GM20000 (cell line): ENCODE measurements around the gene SCNN1G.

Experiments used
- DNase-seq: peaks from one replicate; pipeline ENCODE4 v3.0.0; 2012; ENCODE audit warnings: low spot score
- CTCF ChIP-seq: IDR thresholded peaks from 2 replicates; pipeline ENCODE4 v1.5.1; 2012; ENCODE audit warnings: mild to moderate bottlenecking, control low read depth; ENCODE audit errors: extremely low read depth, missing control alignments

Gene SCNN1G, protein sequence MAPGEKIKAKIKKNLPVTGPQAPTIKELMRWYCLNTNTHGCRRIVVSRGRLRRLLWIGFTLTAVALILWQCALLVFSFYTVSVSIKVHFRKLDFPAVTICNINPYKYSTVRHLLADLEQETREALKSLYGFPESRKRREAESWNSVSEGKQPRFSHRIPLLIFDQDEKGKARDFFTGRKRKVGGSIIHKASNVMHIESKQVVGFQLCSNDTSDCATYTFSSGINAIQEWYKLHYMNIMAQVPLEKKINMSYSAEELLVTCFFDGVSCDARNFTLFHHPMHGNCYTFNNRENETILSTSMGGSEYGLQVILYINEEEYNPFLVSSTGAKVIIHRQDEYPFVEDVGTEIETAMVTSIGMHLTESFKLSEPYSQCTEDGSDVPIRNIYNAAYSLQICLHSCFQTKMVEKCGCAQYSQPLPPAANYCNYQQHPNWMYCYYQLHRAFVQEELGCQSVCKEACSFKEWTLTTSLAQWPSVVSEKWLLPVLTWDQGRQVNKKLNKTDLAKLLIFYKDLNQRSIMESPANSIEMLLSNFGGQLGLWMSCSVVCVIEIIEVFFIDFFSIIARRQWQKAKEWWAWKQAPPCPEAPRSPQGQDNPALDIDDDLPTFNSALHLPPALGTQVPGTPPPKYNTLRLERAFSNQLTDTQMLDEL

DNA sequence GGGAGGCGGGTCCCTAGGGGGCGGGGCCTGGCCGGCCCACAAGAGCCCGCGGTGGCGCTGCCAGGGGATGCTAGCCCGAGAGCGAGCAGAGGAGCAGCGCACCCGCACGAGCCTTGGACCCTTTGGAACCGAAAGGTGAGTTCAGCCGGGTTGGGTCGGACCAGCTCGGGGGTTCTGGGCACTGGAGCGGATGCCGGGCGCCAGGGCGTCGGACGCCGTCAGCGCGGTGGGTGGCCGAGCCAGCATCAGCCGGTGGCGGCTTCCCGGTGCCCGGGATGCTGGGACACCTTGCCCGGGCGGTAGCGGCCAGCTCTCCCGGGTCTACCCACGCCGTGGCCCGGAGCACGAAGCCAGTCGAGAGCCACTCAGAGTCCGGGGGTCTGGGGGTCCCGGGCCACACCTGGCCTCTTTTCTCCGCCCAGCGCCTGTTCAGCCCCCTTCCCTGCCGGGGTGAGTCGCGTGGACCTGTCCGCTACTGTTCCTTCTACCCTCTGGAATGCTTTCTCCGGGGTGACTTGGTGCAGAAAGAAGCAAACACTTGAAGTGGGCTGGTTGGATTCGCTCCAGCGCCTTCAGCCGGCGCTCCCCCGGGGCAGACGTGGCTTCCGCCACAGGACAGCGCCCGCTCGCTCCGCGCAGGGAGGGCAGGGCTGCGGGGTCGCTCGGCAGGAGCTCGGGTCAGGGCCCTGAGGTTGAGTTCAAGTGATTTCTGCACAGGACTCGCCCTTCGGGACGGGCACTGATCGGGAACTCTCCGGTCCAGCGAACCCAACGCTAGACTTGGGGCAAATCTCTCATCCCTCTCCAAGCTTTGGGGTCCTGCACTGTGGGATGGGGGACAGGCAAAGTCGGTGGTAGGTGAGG lies at the start of gene SCNN1G:
SCNN1G (plus strand) TSS at position 67 of the 864 bp plus-strand sequence. CDS start 3,527 bp downstream, outside the sequence.
- no peak for DNase-seq

GRCh38 chr16:23132775-23133463 lies 49.6 kb upstream of the SCNN1G start:
- no peak for DNase-seq
- no peak for TF ChIP-seq CTCF

More for the DNA sequence above, at the start of gene SCNN1G:
- TF ChIP-seq CTCF, result no peak

GRCh38 chr16:23134274-23134673 lies 48.3 kb upstream of the SCNN1G start:
- TF ChIP-seq CTCF, result no peak
- DNase-seq, result no peak

GRCh38 chr16:23137256-23137655 lies 45.3 kb upstream of the SCNN1G start:
- no peak for DNase-seq
- no peak for TF ChIP-seq CTCF

DNA sequence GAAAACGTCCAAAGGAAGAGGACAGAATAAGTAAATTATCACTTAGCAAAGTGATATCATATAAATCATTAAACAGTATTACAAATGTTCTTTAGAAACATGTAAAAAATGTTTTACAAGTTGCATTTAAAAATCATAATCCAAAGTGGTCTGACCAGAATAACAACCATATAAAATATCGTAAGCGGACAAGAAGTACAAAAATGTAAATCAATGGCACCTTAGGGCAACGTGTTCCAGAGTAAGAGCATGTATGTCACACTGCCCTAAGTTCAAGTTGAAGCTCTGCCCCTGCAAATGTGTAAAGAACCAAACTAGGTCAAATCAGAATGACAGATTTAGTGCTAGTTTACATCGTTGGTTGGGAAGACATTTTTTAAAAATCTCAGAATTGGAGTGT lies 44.7 kb upstream of the SCNN1G start:
- no peak for TF ChIP-seq CTCF
- no peak for DNase-seq

DNA sequence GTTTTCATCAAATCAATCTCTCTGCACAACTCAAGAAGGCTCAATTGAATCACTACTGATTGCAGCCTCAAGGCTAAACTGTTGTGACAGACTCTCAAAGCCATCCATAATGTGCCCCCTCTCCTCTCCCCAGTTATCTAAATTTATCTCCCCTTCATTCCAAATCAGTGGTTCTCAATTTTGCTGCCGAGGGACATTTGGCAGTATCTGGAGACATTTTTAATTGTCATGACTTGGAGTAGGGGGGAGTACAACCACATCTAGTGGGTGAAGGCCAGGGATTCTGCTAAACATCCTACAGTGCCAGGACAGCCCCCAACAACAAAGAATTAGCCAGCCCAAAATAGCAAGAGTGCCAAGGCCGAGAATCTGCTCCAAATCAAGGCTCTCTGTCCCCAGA lies 42.4 kb upstream of the SCNN1G start:
- TF ChIP-seq CTCF, result no peak
- no peak for DNase-seq
